ENCODE results near the gene LHX6. TPM values are rescaled to one million over a fixed set of nuclear protein-coding genes. Genes with fewer than 3 reads are reported as not detected.

Gene LHX6
- total RNA-seq, 1 donor from 2014 or later = 8.1 TPM

GRCh38 chr9:122190597-122191381, 38.0 kb downstream of the LHX6 start:
- TF ChIP-seq, protein P1, sequence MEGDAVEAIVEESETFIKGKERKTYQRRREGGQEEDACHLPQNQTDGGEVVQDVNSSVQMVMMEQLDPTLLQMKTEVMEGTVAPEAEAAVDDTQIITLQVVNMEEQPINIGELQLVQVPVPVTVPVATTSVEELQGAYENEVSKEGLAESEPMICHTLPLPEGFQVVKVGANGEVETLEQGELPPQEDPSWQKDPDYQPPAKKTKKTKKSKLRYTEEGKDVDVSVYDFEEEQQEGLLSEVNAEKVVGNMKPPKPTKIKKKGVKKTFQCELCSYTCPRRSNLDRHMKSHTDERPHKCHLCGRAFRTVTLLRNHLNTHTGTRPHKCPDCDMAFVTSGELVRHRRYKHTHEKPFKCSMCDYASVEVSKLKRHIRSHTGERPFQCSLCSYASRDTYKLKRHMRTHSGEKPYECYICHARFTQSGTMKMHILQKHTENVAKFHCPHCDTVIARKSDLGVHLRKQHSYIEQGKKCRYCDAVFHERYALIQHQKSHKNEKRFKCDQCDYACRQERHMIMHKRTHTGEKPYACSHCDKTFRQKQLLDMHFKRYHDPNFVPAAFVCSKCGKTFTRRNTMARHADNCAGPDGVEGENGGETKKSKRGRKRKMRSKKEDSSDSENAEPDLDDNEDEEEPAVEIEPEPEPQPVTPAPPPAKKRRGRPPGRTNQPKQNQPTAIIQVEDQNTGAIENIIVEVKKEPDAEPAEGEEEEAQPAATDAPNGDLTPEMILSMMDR (IDR thresholded peaks at IDR 0.05) = no peak
- Histone ChIP-seq H3K36me3 (no peaks in the 10 kb centered on the region), H3K4me3 (no peak overlapping the region), H3K9me3 (no peaks in the 10 kb centered on the region), H3K27ac (no peak overlapping the region), H3K4me1 (no peaks in the 10 kb centered on the region), H3K27me3 (ENCODE audit: low read depth) (no peaks in the 10 kb centered on the region)
- ATAC-seq (peak in 1 of 2 donors; percentile 31), DNase-seq (no peak)
- intact Hi-C loops (cut with DNase I) = no loop called here

DNA sequence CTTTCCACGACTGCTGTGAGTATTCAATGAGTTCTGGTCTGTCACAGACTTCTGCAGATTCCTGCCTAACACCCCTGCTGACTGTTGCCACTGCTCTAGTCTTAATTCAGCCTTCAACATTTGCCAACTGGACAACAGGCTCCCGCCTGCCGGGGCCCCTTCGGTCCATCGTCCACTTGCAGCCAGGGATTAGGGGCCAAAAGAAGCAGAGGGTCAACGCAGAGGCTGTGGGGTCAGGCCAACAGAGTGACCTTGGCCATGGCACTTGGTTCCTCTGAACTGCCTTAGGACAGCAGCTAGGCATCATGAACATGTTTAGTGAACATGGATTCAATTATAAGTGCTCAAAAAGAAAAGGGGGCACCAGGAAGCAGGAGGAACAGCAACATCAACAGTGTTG, 40.4 kb downstream of the LHX6 start:
- ATAC-seq (no peak), DNase-seq (no peak)
- Histone ChIP-seq H3K4me3 (no peak overlapping the region), H3K27ac (no peak overlapping the region), H3K4me1 (no peaks in the 10 kb centered on the region), H3K27me3 (ENCODE audit: low read depth) (no peaks in the 10 kb centered on the region), H3K9me3 (no peaks in the 10 kb centered on the region), H3K36me3 (no peaks in the 10 kb centered on the region)
- TF ChIP-seq, protein P1 (IDR thresholded peaks at IDR 0.05) = no peak
- intact Hi-C loops (cut with DNase I) = no loop called here

DNA sequence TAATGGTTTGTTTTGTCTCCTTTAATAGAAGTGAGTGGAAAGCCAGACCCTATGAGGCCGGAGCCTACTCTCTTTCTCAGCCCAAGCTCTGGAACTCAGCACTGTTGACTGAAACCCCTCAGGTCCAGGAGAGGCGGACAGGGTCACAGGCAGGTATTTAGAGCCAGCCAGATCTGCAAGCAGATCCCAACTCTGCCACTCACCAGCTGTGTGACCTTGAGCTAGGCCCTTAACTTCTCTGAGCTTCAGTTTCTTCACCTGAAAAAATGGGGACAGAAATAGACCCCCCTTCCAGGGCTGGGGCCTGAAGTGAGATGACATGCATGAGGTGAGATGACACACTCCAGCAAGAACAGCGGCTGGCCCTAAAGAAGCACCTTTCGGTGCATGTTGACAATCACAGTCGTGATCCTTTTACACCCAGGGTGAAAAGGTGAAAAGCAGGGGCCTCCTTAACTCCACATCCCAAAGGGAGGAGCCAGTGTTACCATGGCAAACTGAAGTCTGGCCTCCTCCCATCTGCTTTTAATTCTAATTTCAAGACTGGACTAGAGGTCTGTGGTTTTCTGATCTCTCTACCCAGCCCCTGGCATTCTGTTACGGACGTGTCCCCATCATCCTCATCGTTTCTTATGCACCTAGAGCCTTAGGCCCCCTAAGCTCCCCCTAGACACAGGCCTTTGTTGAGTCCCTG, 41.8 kb downstream of the LHX6 start:
- no peak overlapping the region for H3K4me3 ChIP-seq
- H3K27ac ChIP-seq = no peak overlapping the region
- no peak for ATAC-seq
- TF ChIP-seq, protein P1 (IDR thresholded peaks at IDR 0.05) = no peak
- peaks cover 10% of the 10 kb centered on the region for H3K27me3 ChIP-seq (ENCODE audit: low read depth)
- no peaks in the 10 kb centered on the region for H3K36me3 ChIP-seq
- no peak for DNase-seq
- intact Hi-C loops (cut with DNase I) = no loop called here
- H3K9me3 ChIP-seq = no peaks in the 10 kb centered on the region
- no peaks in the 10 kb centered on the region for H3K4me1 ChIP-seq

GRCh38 chr9:122186301-122186700, 42.5 kb downstream of the LHX6 start:
- Histone ChIP-seq H3K4me1 (no peaks in the 10 kb centered on the region), H3K27me3 (ENCODE audit: low read depth) (peaks cover 10% of the 10 kb centered on the region), H3K36me3 (no peaks in the 10 kb centered on the region), H3K27ac (no peak overlapping the region), H3K9me3 (no peaks in the 10 kb centered on the region), H3K4me3 (no peak overlapping the region)
- no peak for ATAC-seq
- intact Hi-C loops (cut with DNase I) = no loop called here
- TF ChIP-seq, protein P1 (IDR thresholded peaks at IDR 0.05) = no peak
- DNase-seq = no peak

- Histone ChIP-seq H3K27me3 (ENCODE audit: low read depth) (peaks cover 10% of the 10 kb centered on the region), H3K36me3 (no peaks in the 10 kb centered on the region), H3K27ac (no peak overlapping the region), H3K4me1 (no peaks in the 10 kb centered on the region), H3K4me3 (no peak overlapping the region), H3K9me3 (no peaks in the 10 kb centered on the region)
- intact Hi-C loops (cut with DNase I) = no loop called here
- ATAC-seq (no peak), DNase-seq (no peak)
- TF ChIP-seq, protein P1 (IDR thresholded peaks at IDR 0.05) = no peak
Observed at GRCh38 chr9:122184551-122184950, 44.2 kb downstream of the LHX6 start.
